Breast epithelium (tissue), 3 donors: ENCODE data around the gene FANCD2.

Experiments
- POLR2AphosphoS5 ChIP-seq, 3 donors: sonication (generic); formaldehyde crosslinking; IDR thresholded peaks; one replicate each; pipeline ENCODE4 v1.6.1; 2017; ENCODE audit warnings: antibody characterized with exemption in 3 of 3
- TF ChIP-seq, protein P1 (sequence below), 3 donors: fragments of 450-650 bp; IDR thresholded peaks; one replicate each; pipeline ENCODE4 v1.5.1; 2016 to 2017; ENCODE audit warnings: antibody characterized with exemption in 3 of 3, mild to moderate bottlenecking in 3 of 3, moderate library complexity in 3 of 3

DNA sequence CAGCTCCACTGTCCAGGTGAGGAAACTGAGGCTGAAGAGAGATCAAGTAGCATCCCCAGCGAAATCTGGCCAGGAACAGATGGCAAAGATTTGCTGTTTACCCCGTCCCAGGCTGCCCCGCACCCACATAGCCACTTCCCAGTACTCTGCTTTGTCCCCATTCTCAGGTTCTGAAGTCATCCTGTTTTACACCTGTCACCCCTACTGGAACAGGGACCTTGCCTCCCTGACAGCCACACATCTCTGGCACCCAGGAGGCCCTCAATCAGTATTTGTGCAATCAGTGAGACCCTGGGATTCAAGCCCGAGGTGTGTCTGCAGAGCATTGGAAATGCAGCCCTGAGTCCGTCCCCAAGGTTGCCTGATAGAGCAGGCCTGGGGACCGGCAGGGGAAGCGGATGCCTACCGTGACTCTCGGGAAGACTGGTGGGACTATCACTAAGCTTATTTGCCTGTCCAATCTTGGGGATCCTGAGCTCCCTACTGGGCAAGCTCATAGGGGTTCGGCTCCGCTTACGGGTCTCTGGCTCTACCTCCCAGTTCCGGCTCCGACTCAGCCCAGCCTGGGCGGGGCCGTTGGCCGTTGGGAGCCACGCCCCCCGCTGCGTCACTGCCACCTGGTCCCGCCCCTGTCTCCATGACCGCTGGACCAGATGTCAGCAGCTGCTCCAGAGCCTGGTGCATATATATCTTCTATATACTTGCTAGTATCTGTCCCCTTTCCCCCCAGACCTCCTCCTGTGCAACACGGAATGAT lies 17.5 kb upstream of the FANCD2 start:
- peak in 2 of 3 donors; percentile 30 to 60 for TF ChIP-seq POLR2AphosphoS5 (IDR thresholded peaks at IDR 0.05)
- TF ChIP-seq, protein P1, sequence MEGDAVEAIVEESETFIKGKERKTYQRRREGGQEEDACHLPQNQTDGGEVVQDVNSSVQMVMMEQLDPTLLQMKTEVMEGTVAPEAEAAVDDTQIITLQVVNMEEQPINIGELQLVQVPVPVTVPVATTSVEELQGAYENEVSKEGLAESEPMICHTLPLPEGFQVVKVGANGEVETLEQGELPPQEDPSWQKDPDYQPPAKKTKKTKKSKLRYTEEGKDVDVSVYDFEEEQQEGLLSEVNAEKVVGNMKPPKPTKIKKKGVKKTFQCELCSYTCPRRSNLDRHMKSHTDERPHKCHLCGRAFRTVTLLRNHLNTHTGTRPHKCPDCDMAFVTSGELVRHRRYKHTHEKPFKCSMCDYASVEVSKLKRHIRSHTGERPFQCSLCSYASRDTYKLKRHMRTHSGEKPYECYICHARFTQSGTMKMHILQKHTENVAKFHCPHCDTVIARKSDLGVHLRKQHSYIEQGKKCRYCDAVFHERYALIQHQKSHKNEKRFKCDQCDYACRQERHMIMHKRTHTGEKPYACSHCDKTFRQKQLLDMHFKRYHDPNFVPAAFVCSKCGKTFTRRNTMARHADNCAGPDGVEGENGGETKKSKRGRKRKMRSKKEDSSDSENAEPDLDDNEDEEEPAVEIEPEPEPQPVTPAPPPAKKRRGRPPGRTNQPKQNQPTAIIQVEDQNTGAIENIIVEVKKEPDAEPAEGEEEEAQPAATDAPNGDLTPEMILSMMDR (IDR thresholded peaks at IDR 0.05) = no peak
